Measurements from ENCODE around the gene DUSP12. TPM values are rescaled to one million over a fixed set of nuclear protein-coding genes. Genes with fewer than 3 reads are reported as not detected.

The DUSP12 gene
- total RNA-seq, 1 experiment from 2014 or later, result 28.0 TPM

DNA sequence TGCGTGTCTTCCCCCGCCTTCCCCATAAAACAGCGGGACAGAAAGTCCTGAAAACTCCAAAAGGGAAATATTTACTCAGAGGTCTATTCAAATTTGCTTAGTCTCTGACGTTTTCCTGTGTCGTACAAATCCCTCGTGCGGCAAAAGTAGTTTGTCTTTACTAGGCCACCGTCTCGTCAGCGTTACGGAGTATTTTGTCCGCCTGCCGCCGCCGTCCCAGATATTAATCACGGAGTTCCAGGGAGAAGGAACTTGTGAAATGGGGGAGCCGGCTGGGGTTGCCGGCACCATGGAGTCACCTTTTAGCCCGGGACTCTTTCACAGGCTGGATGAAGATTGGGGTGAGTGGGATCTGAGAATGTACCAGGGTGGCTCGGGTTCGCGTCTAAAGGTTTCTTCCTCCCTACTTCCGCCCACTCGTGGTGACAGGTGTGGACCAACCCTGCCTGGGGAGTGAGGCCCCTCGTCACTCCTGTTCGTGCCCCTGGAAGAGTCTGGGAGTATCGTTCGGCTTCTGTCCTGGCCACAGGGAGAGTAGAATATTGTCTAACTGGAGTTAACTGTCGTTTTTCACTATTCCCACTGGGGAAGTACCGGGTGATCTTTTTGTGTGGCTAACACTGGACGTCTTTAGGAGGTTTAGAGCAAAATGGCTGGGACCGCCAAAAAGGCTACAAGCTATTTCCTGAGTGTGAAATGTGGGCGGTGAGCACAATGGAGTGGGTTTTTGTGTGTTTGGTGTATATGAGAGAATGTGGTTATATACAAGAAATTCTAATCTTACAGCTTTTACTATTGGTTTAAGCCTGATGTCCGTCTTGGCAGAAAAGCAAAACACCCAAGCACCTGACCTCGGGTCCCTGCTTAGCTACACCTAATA lies 16.8 kb downstream of the DUSP12 start, which contains the start of gene ATF6:
Gene ATF6 (plus strand): TSS at position 219 of the 880 bp plus-strand sequence. CDS start 41 bp downstream, at position 260.
- peak; percentile 72 for DNase-seq
- H3K36me3 Mint-ChIP-seq (ENCODE audit: insufficient read depth in 1 of 3, low read depth in 3 of 3), result no peaks in the 10 kb centered on the region
- peak within 1 kb of the TSS; percentile 18 to 96 (median 81); a peak in 6 of 7 replicates for H3K27ac Mint-ChIP-seq
- peaks cover 3% of the 10 kb centered on the region for H3K27me3 Mint-ChIP-seq (ENCODE audit: low read depth)
- Histone ChIP-seq H3K4me2 (ENCODE audit: insufficient read depth, insufficient read length, low read length) (peak within 1 kb of the TSS; percentile 93), H3K27ac (ENCODE audit: insufficient read length, low read depth, low read length) (no peak within 1 kb of the TSS), H4K91ac (ENCODE audit: insufficient read length, low read depth, low read length) (no peak within 1 kb of the TSS), H3K79me2 (ENCODE audit: insufficient read depth, low read length) (no peaks in the 10 kb centered on the region; the same call in 1 of the 2 replicates), H2AFZ (ENCODE audit: low read length) (peak within 1 kb of the TSS; percentile 88), H3T11ph (ENCODE audit: low read length) (no peak within 1 kb of the TSS), H4K8ac (replicated peaks; ENCODE audit: insufficient read length, low read depth, low read length) (no peak within 1 kb of the TSS), H3K14ac (ENCODE audit: insufficient read depth, low read length) (no peak within 1 kb of the TSS), H4K5ac (ENCODE audit: insufficient read length, low read depth, low read length) (no peak within 1 kb of the TSS), H3K9ac (ENCODE audit: extremely low read depth, insufficient read length, low read length) (peak within 1 kb of the TSS; percentile 80), H3K9me3 (ENCODE audit: control insufficient read depth, low read depth, low read length) (no peaks in the 10 kb centered on the region), H3K27me3 (ENCODE audit: insufficient read depth, low read length) (no peaks in the 10 kb centered on the region), H3K18ac (ENCODE audit: insufficient read length, low read depth, low read length) (no peak within 1 kb of the TSS), H2BK120ac (ENCODE audit: low read depth, low read length, poor library complexity, severe bottlenecking) (no peak within 1 kb of the TSS), H4K20me1 (ENCODE audit: control insufficient read depth, insufficient read depth, insufficient read length) (no peaks in the 10 kb centered on the region), H2BK15ac (ENCODE audit: low read depth, low read length) (no peak within 1 kb of the TSS), H2BK12ac (ENCODE audit: insufficient read length, low read depth, low read length) (no peak within 1 kb of the TSS), H3K79me1 (ENCODE audit: insufficient read depth, low read depth, low read length, poor library complexity, severe bottlenecking) (no peaks in the 10 kb centered on the region), H2BK5ac (ENCODE audit: insufficient read length, low read length) (no peak within 1 kb of the TSS), H2BK20ac (ENCODE audit: low read depth, low read length, poor library complexity, severe bottlenecking) (no peak within 1 kb of the TSS), H3K23me2 (ENCODE audit: insufficient read length, low read depth, low read length, poor library complexity, severe bottlenecking) (peaks cover 8% of the 10 kb centered on the region), H3K23ac (ENCODE audit: insufficient read length, low read depth, low read length) (no peak within 1 kb of the TSS), H2AK5ac (ENCODE audit: insufficient read length, low read length) (no peak within 1 kb of the TSS), H3K4me1 (ENCODE audit: insufficient read depth, low read length) (no peaks in the 10 kb centered on the region; the same call in 1 of the 2 replicates), H3K56ac (ENCODE audit: insufficient read length, low read depth, low read length) (no peak within 1 kb of the TSS), H3K4ac (ENCODE audit: low read depth, low read length) (no peak within 1 kb of the TSS)
- no CpG with 5 or more reads among the region's 35 CpGs for WGBS (ENCODE audit: extremely low coverage, insufficient read length, low lambda C conversion rate)
- H3K4me3 Mint-ChIP-seq, result peak within 1 kb of the TSS; percentile 96 to 98
- peaks cover 8 to 13% of the 10 kb centered on the region in 2 experiments; a peak in 3 of 4 replicates for H3K4me1 Mint-ChIP-seq
- no peak for TF ChIP-seq CTCF (conservative IDR thresholded peaks at IDR 0.05)
- H3K9me3 Mint-ChIP-seq, result no peaks in the 10 kb centered on the region; a peak in 1 of 5 replicates
